ENCODE measurements around the gene EPHA7.

GRCh38 chr6:93294879-93295278, 124.5 kb downstream of the EPHA7 start:
- TF ChIP-seq POLR2AphosphoS5 (IDR thresholded peaks at IDR 0.05; ENCODE audit: borderline replicate concordance, low read depth, low read length) (no peak), EZH2 (IDR thresholded peaks at IDR 0.05) (no peak)
